Kidney (tissue), 14 donors: Measurements from ENCODE around the gene ULK4. TPM values are rescaled to one million over a fixed set of nuclear protein-coding genes. Genes with fewer than 3 reads are reported as not detected.

Experiments
- DNase-seq, 5 donors: peaks; one replicate each; pipeline ENCODE4 v3.0.0-alpha.2; 2013 to 2020
- FAIRE-seq: peaks from 2 replicates; lab custom pipeline; 2012; peaks lifted over from hg19 to GRCh38; lab: Jason Lieb, UNC
- H3K27ac ChIP-seq, 2 donors: one replicate each; pipeline ENCODE4 v1.7.0; 2013; ENCODE audit warnings: low read depth in 2 of 2, low read length in 2 of 2, inconsistent platforms in 1 of 2
- H3K27me3 ChIP-seq: one replicate; pipeline ENCODE4 v1.7.1; 2013; ENCODE audit warnings: low read length, inconsistent platforms; ENCODE audit not compliant: control insufficient read depth, insufficient read depth
- H3K36me3 ChIP-seq, 3 donors: one replicate each; pipeline versions ENCODE4 v1.7.0 to v1.7.1; 2013; ENCODE audit warnings: low read length in 3 of 3, control low read depth in 1 of 3, inconsistent platforms in 1 of 3; ENCODE audit not compliant: insufficient read depth in 3 of 3, control insufficient read depth in 2 of 3
- H3K4me1 ChIP-seq, 3 donors: one replicate each; pipeline versions ENCODE4 v1.7.0 to v1.7.1; 2013; ENCODE audit warnings: low read length in 3 of 3, inconsistent platforms in 1 of 3, low read depth in 1 of 3; ENCODE audit not compliant: control insufficient read depth in 2 of 3, insufficient read depth in 2 of 3
- H3K4me3 ChIP-seq, 3 donors: one replicate each; pipeline versions ENCODE4 v1.7.0 to v1.8.1; 2013; ENCODE audit warnings: low read length in 3 of 3, control low read depth in 1 of 3, inconsistent platforms in 1 of 3
- H3K9ac ChIP-seq, 3 donors: one replicate each; pipeline versions ENCODE4 v1.7.0 to v1.7.1; 2013; ENCODE audit warnings: low read length in 3 of 3, control low read depth in 1 of 3, inconsistent platforms in 1 of 3
- H3K9me3 ChIP-seq, 3 donors: one replicate each; pipeline versions ENCODE4 v1.7.0 to v1.7.1; 2013; ENCODE audit warnings: low read length in 3 of 3, control low read depth in 1 of 3, inconsistent platforms in 1 of 3; ENCODE audit not compliant: control insufficient read depth in 2 of 3, insufficient read depth in 1 of 3
- CTCF ChIP-seq: IDR thresholded peaks from 3 replicates; pipeline ENCODE4 v1.5.1; 2012; ENCODE audit warnings: mild to moderate bottlenecking, moderate library complexity, borderline replicate concordance; ENCODE audit not compliant: insufficient read depth; ENCODE audit errors: extremely low read depth
- intact Hi-C: fragments of 100-400 bp; cut with DNase I; formaldehyde crosslinking; loops from one replicate; pipeline ENCODE4 v1.11.1; 2022
- polyA plus RNA-seq: library from polyadenylated mRNA; stranded (reverse); fragments of 350-450 nt; fragmentation: Illumina TruSeq; extraction: RNeasy Lipid Tissue Mini Kit (QIAGEN cat#74804); gene quantifications from one replicate; pipeline ENCODE4 v1.2.3, GENCODE V29; 2014; ENCODE audit warnings: low read depth, low replicate concordance; ENCODE audit not compliant: insufficient read depth
- total RNA-seq: library from RNA; stranded (reverse); fragmentation: NEBNext Ultra II Directional; extraction: Animal tissue kit (Norgen Biotek cat#: 25700); gene quantifications from one replicate; pipeline ENCODE4 v1.2.1, GENCODE V29; 2021
- donor health status: control.
- donor health status: control.
- donor health status: control.
- donor health status: control.
- donor health status: control.
- donor health status: DM: yes; HTN: yes; CAD: no.
- donor health status: Normal renal cell carcinoma (clear cell type).

The ULK4 gene
- total and polyA plus RNA-seq, 2 donors from 2014 or later, result 4.6 to 20.5 TPM

GRCh38 chr3:41611008-41611407 lies 350.9 kb downstream of the ULK4 start:
- Histone ChIP-seq H3K4me1 (no peaks in the 10 kb centered on the region), H3K9me3 (no peaks in the 10 kb centered on the region), H3K4me3 (no peak overlapping the region), H3K27me3 (no peaks in the 10 kb centered on the region), H3K27ac (no peak overlapping the region), H3K36me3 (no peaks in the 10 kb centered on the region), H3K9ac (no peak overlapping the region)
- intact Hi-C loops, result no loop called here
- TF ChIP-seq CTCF, result no peak
- DNase-seq, result no peak
- no peak for FAIRE-seq

GRCh38 chr3:41608347-41608746 lies 353.6 kb downstream of the ULK4 start:
- no peak overlapping the region for H3K9ac ChIP-seq
- no peaks in the 10 kb centered on the region for H3K4me1 ChIP-seq
- DNase-seq (no peak), FAIRE-seq (no peak)
- no peaks in the 10 kb centered on the region for H3K36me3 ChIP-seq
- no peaks in the 10 kb centered on the region for H3K27me3 ChIP-seq
- intact Hi-C loops, result no loop called here
- H3K27ac ChIP-seq, result no peak overlapping the region
- no peak for TF ChIP-seq CTCF
- no peak overlapping the region for H3K4me3 ChIP-seq
- no peaks in the 10 kb centered on the region for H3K9me3 ChIP-seq

- no peak for TF ChIP-seq CTCF
- H3K27ac ChIP-seq, result no peak overlapping the region
- intact Hi-C loops, result no loop called here
- DNase-seq (no peak), FAIRE-seq (no peak)
- H3K4me1 ChIP-seq, result no peaks in the 10 kb centered on the region
- no peaks in the 10 kb centered on the region for H3K9me3 ChIP-seq
- no peak overlapping the region for H3K4me3 ChIP-seq
- H3K27me3 ChIP-seq, result no peaks in the 10 kb centered on the region
- H3K36me3 ChIP-seq, result no peaks in the 10 kb centered on the region
- H3K9ac ChIP-seq, result no peak overlapping the region
Measured at GRCh38 chr3:41603807-41604206, 358.1 kb downstream of the ULK4 start.

- no peak for FAIRE-seq
- no peak for TF ChIP-seq CTCF
Measured at GRCh38 chr3:41602121-41602520, 359.8 kb downstream of the ULK4 start.

More at GRCh38 chr3:41602121-41602520, 359.8 kb downstream of the ULK4 start:
- H3K36me3 ChIP-seq, result no peaks in the 10 kb centered on the region
- intact Hi-C loops, result no loop called here
- no peak overlapping the region for H3K9ac ChIP-seq
- DNase-seq, result no peak
- H3K27ac ChIP-seq, result no peak overlapping the region
- H3K9me3 ChIP-seq, result no peaks in the 10 kb centered on the region
- H3K4me1 ChIP-seq, result no peaks in the 10 kb centered on the region
- H3K4me3 ChIP-seq, result no peak overlapping the region
- no peaks in the 10 kb centered on the region for H3K27me3 ChIP-seq
